ENCODE data around the gene KCNK3. TPM values are rescaled to one million over a fixed set of nuclear protein-coding genes. Genes with fewer than 3 reads are reported as not detected.
A peak's percentile ranks its signal among the peaks of the same experiment; 100 is the strongest.
"Not testable (repeated sequence)": the region's sequence is repeated elsewhere in the genome, so short reads cannot be mapped to it uniquely, and the experiment has no call there.

KCNK3 gene
- 17.3 and 25.1 TPM in 2 replicates for polyA plus RNA-seq (2014; cell fraction: cytosol; rRNA removed)
- 3.7 and 6.5 TPM in 2 replicates for polyA plus RNA-seq (2014; cell fraction: nucleus; rRNA removed)

DNA sequence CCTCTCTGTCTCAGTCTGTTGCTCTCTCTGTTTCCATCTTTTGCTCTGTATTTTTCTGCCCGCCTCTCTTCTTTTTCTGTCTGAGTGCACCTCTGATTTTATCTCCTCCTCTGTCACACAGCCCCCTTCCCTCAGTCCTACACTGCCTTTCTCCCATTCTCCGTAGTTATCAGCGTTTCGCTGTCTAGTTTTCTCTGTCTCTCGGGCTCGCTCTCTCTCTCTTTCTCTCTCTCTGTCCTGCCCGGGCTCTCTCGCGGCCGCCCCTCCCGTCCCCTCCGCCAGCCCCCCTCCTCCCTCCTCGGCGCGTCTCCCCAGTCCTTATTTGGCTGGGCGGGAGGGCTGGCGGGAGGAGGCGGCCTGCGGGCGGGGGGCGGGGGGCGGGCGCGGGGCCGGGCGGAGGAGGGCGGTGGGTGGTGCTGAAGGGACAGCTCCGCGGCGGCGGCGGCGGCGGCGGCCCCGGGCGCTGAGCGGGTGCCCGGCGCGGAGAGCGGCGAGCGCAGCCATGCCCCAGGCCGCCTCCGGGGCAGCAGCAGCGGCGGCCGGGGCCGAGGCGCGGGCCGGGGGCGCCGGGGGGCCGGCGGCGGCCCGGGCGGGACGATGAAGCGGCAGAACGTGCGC, at the start of gene KCNK3:
Gene KCNK3, plus strand, starts transcription at position 444 of the 618 bp plus-strand sequence. Its CDS starts 154 bp downstream, at position 598.
- DNase-seq (ENCODE audit: low spot score): peak; percentile 88

GRCh38 chr2:26644188-26644835, 48.2 kb upstream of the KCNK3 start:
- DNase-seq (ENCODE audit: low spot score): no peak

DNA sequence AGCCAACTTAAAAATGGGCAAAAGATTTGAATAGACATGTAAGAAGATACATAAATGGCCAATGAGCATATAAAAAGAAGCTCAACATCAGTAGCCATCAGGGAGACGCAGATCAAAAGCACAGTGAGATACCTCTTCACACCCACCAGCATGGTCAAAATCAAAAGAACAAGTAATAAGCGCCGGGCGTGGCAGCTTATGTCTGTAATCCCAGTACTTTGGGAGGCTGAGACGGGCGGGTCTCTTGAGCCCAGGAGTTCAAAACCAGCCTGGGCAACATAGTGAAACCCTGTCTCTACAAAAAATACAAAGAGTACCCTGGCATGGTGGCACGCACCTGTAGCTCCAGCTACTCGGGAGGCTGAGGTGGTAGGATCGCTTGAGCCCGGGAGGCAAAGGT, 46.8 kb upstream of the KCNK3 start:
- DNase-seq (ENCODE audit: low spot score): no peak

GRCh38 chr2:26646986-26647672, 45.4 kb upstream of the KCNK3 start:
- DNase-seq (ENCODE audit: low spot score): no peak

DNA sequence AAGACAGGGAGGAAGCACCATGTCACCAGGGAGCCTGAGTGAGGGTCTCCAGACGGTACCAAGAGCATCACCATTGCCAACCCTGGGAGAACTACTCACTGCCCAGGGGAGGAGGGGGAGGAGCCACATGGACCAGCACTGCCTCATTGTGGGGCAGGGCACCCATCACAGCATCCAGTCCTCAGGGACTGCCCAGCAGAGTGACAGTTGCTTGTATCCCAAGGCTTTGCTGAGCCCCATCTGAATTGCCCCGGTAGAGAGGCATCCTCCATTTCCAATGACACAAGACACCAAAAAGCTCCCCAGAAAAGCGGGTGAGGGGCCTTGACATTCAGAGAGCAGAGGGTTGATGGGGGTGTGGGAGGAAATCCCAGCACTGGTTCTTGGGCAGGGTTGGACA, 44.5 kb upstream of the KCNK3 start:
- no peak for DNase-seq (ENCODE audit: low spot score)

- DNase-seq (ENCODE audit: low spot score): no peak
Measured at GRCh38 chr2:26648516-26648915, 44.0 kb upstream of the KCNK3 start.

GRCh38 chr2:26649322-26649721, 43.2 kb upstream of the KCNK3 start:
- DNase-seq (ENCODE audit: low spot score): peak; percentile 94

DNA sequence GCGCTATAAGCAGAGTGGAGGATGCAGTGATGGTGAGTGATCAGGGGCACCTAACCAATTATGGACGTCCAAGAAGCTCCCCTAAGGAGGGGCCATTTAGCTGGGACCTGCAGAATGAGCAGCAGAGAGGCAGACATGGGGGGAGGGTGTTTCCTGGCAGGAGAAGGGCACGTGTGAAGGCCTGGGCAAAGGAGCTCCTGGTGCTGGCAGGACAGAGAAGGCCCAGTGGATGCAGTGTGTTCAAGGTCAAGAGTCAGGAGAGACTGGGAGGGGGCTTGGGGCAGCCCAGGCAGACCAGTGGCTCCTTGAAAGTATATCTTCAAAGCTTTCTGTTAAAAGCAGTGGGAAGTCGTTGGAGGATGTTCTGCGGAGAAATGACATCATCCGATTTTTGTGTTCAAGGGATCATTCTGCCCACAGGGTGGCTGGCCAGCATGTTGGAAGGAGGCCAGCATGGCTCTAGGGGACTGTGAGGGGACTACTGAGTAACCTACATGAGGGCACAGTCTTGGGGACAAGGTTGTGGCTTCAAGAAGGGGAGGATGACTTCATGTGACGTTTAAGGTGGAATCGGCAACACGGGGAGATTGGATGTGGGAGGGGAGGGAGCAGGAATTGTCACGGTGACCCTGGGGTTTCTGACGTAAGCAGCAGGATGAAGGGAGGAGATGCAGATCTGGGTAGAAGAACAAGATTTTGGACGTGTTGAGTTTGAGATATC, 42.4 kb upstream of the KCNK3 start:
- DNase-seq (ENCODE audit: low spot score): no peak

- no peak for DNase-seq (ENCODE audit: low spot score)
Measured at GRCh38 chr2:26650713-26651469, 41.6 kb upstream of the KCNK3 start.

DNA sequence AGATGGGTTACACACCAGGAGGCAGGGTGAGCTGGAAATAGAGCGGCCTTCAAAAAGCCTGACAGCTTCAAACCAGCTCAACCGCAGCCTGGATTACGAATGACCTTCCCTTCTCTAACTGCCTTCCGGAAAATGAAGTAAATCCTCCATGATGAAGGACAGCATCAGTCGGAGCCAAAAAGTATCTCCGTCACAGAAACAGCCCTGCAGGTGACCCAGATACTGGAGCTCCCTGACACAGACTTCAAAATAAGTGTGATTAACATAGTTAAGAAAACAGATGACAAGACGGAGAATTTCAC, 41.1 kb upstream of the KCNK3 start:
- no peak for DNase-seq (ENCODE audit: low spot score)

DNA sequence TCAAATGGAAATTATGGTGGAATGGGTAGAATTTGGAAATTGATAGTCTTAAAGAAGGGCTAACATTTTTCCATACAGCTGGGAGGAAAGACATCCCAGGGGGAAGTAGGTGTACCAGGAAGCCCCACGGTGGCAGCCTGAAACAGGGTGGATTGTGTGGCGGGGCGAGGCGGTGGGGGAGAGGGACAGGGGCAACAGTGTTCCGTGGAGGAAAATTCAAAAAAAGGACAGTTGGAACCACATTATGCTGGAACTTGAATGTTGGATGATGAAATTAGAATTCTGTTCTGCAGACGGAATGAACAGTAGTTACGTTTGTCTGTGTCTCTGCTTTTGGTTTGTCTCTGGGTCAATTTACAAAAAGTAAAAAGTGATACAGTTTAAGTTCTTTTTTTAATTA, 40.7 kb upstream of the KCNK3 start:
- no peak for DNase-seq (ENCODE audit: low spot score)

DNA sequence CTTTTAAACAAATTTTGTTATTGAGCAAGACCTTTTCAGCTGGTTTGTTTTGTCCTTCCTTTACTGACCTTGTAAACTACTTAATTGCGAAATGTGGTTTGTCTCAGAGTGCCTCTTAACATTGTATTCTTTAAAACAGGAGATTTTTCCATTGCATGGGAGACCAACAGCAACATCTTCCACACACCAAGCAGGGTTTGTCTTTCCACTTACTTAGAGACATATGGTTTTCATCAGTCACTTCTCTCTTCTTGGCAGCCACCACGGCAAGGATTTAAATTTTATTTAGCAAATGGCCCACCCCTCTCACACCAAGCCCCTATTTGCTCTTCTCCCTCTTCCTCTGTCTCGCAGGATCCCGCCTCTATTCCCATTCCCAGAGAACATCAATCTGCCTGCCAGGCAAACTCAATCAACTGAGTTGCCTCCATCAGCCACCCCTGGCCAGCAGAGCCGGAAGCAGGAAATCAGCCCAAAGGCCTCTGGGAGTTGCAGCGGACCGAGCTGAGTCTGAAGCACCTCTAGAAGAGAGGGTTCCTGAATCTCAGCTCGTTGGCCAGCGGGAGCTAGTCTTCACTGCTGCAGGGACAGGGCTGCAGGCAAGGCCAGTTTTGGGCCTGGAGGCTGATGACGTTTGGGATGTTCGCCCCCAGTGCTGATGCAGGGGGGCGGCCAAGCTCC, 40.0 kb upstream of the KCNK3 start:
- DNase-seq (ENCODE audit: low spot score): peak; percentile 96

GRCh38 chr2:26653207-26654060, 39.1 kb upstream of the KCNK3 start:
- no peak for DNase-seq (ENCODE audit: low spot score)

GRCh38 chr2:26654061-26654340, 38.5 kb upstream of the KCNK3 start:
- DNase-seq (ENCODE audit: low spot score): no peak

- not testable (repeated sequence) for DNase-seq (ENCODE audit: low spot score)
Measured at GRCh38 chr2:26655120-26655519, 37.4 kb upstream of the KCNK3 start.

DNA sequence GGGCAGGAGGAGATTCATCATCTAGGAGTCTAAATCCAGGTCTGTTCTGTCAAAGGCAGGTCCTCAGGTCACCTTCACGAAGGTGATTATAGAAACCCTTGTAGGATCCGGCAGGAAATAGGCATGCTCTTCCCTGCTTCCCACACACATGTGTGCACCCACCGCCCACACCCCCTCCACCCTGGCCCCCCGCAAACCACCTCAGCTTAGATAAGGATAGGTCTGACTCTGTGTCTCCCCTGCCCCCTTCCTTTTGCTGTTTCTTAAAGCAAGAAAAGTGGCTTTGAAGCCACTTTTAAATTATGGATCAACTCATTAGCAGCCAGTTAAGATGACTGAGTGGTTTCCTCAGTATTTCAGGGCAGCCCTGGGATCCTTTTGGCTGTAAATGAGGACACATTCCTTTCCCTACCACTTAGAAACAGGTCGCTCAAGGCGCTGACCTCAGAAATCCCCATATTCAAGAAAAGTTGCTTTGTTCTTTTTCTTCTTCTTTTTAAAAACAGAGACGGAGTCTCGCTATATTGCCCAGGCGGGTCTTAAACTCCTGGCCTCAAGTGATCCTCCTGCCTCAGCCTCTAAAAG, 36.8 kb upstream of the KCNK3 start:
- no peak for DNase-seq (ENCODE audit: low spot score)

DNA sequence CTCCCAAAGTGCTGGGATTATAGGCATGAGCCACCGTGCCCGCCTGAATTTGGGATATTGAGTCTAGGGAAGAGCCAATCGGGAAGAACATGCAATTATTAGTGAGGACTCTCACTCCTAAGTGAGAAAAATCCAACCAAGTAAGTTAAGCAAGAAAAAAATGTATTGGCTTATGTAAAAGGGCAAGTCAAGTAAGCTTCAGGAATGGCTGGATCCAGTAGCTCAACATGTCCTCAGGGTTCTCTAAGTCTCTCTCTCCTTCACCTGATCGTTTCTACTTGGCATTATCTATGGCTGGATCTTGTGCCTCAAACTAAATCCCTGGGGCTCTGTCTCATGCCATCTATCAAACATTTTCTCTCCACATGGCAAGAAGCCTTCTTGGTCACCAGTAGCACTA, 35.3 kb upstream of the KCNK3 start:
- DNase-seq (ENCODE audit: low spot score): no peak

DNA sequence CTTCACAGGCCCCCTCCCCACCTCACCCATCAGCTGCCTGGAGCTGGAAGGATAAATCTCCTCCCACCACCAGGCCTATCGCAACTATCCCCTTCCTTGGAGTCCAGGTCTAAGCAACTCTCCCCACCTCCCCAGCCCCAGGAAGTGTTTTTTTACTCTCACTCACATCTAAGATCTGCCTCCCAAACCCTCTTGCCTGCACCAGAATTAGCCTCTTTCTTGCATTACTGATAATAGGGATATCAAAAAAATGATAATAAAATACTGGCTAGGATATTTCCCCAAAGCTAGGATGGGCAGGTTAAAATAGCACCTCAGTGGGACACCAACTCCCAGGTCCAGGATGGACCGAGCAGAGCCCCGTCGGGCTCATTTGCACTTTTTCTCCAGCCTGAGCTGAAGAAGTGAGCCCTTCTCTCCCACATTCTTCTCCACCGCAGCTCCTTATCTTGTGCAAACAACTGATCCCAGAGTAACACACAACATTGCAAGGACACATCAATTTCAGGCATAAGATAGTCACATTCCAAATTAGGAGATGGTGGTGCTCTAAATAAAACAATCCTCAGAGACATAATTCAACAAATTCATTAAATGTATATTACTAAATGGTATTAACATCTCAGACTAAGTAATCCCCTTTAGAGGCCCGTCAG, 33.7 kb upstream of the KCNK3 start:
- DNase-seq (ENCODE audit: low spot score): no peak

DNA sequence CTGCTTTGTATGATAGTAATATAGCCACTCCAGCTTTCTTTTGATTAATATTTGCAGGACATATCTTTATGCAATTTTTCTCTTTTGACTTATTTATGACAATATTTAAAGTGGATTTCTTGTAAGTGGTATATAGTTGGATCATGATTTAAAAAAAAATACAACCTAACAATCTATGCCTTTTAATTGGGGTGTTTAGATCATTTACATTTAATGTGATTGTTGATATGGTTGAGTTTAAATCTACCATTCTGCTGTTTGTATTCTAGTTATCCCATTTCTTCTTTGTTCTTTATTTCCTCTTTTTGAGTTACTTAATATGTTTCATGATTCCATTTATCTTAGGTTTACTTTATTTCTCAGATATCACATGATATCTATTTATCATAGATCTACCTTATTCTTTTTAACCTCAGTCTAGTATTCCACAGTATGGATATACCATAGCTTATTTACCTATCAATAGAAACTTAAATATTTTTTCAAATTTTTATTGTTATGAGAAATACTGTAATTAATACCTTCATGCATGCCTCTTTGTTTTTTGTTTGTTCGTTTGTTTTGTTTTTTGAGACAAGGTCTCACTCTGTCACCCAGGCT, 32.1 kb upstream of the KCNK3 start:
- no peak for DNase-seq (ENCODE audit: low spot score)

All from SK-N-DZ (cell line).